CD14-positive monocyte (primary cell): ENCODE results near the gene PPP2R1B. TPM values are rescaled to one million over a fixed set of nuclear protein-coding genes. Genes with fewer than 3 reads are reported as not detected.

Source experiments
- DNase-seq, 3 donors: peaks; one replicate each; pipeline ENCODE4 v3.0.0-alpha.2; 2011 to 2022
- H2AFZ ChIP-seq: 2 replicates; pipeline ENCODE4 v1.6.0; 2012; ENCODE audit warnings: mild to moderate bottlenecking, low read depth, low read length, inconsistent platforms; ENCODE audit not compliant: insufficient read depth, poor library complexity, severe bottlenecking
- H3K27ac ChIP-seq, 2 donors: 1 replicate in 1 of 2; 2 replicates in 1 of 2; pipeline ENCODE4 v1.5.1; 2012 to 2013; ENCODE audit warnings: low read length in 2 of 2, control low read depth in 1 of 2, inconsistent platforms in 1 of 2, low read depth in 1 of 2, mild to moderate bottlenecking in 1 of 2
- H3K27me3 ChIP-seq, 2 donors: one replicate each; pipeline versions ENCODE4 v1.6.0 to v1.6.1; 2011 to 2013; ENCODE audit warnings: low read length in 2 of 2; ENCODE audit not compliant: control insufficient read depth in 2 of 2, insufficient read depth in 2 of 2
- H3K36me3 ChIP-seq, 2 donors: replicated peaks in 1 of 2; 1 replicate in 1 of 2; 2 replicates in 1 of 2; pipeline versions ENCODE4 v1.5.1 to v1.6.1; 2012 to 2013; ENCODE audit warnings: low read length in 2 of 2, control low read depth in 1 of 2, inconsistent platforms in 1 of 2, mild to moderate bottlenecking in 1 of 2; ENCODE audit not compliant: insufficient read depth in 2 of 2, control insufficient read depth in 1 of 2
- H3K4me1 ChIP-seq, 2 donors: 1 replicate in 1 of 2; 2 replicates in 1 of 2; pipeline versions ENCODE4 v1.5.1 to v1.6.1; 2012 to 2013; ENCODE audit warnings: low read length in 2 of 2, control low read depth in 1 of 2, inconsistent platforms in 1 of 2, mild to moderate bottlenecking in 1 of 2, moderate library complexity in 1 of 2; ENCODE audit not compliant: insufficient read depth in 2 of 2, control insufficient read depth in 1 of 2
- H3K4me2 ChIP-seq: replicated peaks from 2 replicates; pipeline ENCODE3; 2012; ENCODE audit warnings: low read length, moderate library complexity, mild to moderate bottlenecking; ENCODE audit not compliant: poor library complexity, severe bottlenecking; ENCODE audit errors: extremely low read depth
- H3K4me3 ChIP-seq, 3 experiments: fragments of 200-600 bp in 1 of 3; sonication (generic) in 1 of 3; replicated peaks in 1 of 3; 1 replicate in 2 of 3; 2 replicates in 1 of 3; pipeline ENCODE4 v1.5.1; 2011 to 2013; ENCODE audit warnings: low read length in 3 of 3, mild to moderate bottlenecking in 3 of 3, control low read depth in 2 of 3, low read depth in 2 of 3, inconsistent platforms in 1 of 3, moderate library complexity in 1 of 3
- H3K79me2 ChIP-seq: 2 replicates; pipeline ENCODE4 v1.6.0; 2012; ENCODE audit warnings: mild to moderate bottlenecking, control low read depth, inconsistent platforms, low read length, moderate library complexity; ENCODE audit not compliant: insufficient read depth
- H3K9ac ChIP-seq: 2 replicates; pipeline ENCODE4 v1.6.0; 2017; ENCODE audit warnings: low read length, mild to moderate bottlenecking; ENCODE audit not compliant: insufficient read depth, poor library complexity, severe bottlenecking
- H3K9me3 ChIP-seq, 2 donors: replicated peaks in 1 of 2; 1 replicate in 1 of 2; 2 replicates in 1 of 2; pipeline versions ENCODE4 v1.5.1 to v1.6.1; 2012 to 2013; ENCODE audit warnings: low read length in 2 of 2, control low read depth in 1 of 2; ENCODE audit not compliant: control insufficient read depth in 1 of 2, insufficient read depth in 1 of 2
- H4K20me1 ChIP-seq: 2 replicates; pipeline ENCODE4 v1.6.0; 2012; ENCODE audit warnings: mild to moderate bottlenecking, low read length, control low read depth, moderate library complexity; ENCODE audit not compliant: insufficient read depth
- H3K27ac Mint-ChIP-seq, 7 donors: one replicate each; pipeline ENCODE4 v1.8.0; 2020; ENCODE audit warnings: mild to moderate bottlenecking in 7 of 7, mixed read lengths in 7 of 7, moderate library complexity in 6 of 7, inconsistent platforms in 2 of 7
- H3K27me3 Mint-ChIP-seq, 3 donors: one replicate each; pipeline ENCODE4 v1.8.0; 2021 to 2022; ENCODE audit warnings: low read depth in 3 of 3, mild to moderate bottlenecking in 3 of 3, mixed read lengths in 3 of 3, moderate library complexity in 3 of 3, inconsistent platforms in 1 of 3
- H3K36me3 Mint-ChIP-seq, 2 donors: one replicate each; pipeline ENCODE4 v1.8.0; 2020; ENCODE audit warnings: mixed read lengths in 2 of 2, inconsistent platforms in 1 of 2, mild to moderate bottlenecking in 1 of 2
- H3K4me1 Mint-ChIP-seq: one replicate; pipeline ENCODE4 v1.8.0; 2020; ENCODE audit warnings: mild to moderate bottlenecking, mixed read lengths
- H3K4me3 Mint-ChIP-seq, 2 donors: one replicate each; pipeline ENCODE4 v1.8.0; 2020; ENCODE audit warnings: mild to moderate bottlenecking in 2 of 2, mixed read lengths in 2 of 2, moderate library complexity in 1 of 2
- H3K9me3 Mint-ChIP-seq, 7 donors: one replicate each; pipeline ENCODE4 v1.8.0; 2020 to 2022; ENCODE audit warnings: mixed read lengths in 7 of 7, mild to moderate bottlenecking in 6 of 7, moderate library complexity in 6 of 7, inconsistent platforms in 2 of 7
- WGBS: methylation state at CpG from one replicate; pipeline ENCODE4 v1.1.5; 2013; ENCODE audit warnings: missing lambda C conversion rate; ENCODE audit not compliant: insufficient coverage; 5-methylcytosine and 5-hydroxymethylcytosine counted together
- intact Hi-C, 2 donors: fragments of 100-400 bp; cut with micrococcal nuclease; formaldehyde crosslinking; loops; one replicate each; pipeline versions ENCODE4 v1.15.0 to v1.15.1; 2023
- polyA plus RNA-seq, 3 donors: library from polyadenylated mRNA; depleted of rRNA in 1 of 3; unstranded in 2 of 3; stranded (reverse) in 1 of 3; fragments of 300-500 nt in 2 of 3; fragments of >200 nt in 1 of 3; fragmentation: Illumina TruSeq in 2 of 3; gene quantifications; 1 replicate in 2 of 3; 2 replicates in 1 of 3; pipeline ENCODE4 v1.2.3, GENCODE V29; 2012 to 2021
- TF ChIP-seq, protein P1 (sequence below): fragments of 200-600 bp; IDR thresholded peaks from one replicate; pipeline ENCODE4 v1.8.0; 2022; ENCODE audit warnings: antibody characterized with exemption, mild to moderate bottlenecking

The PPP2R1B gene
- polyA plus RNA-seq, 3 donors = 5.4 to 16.9 (median 11.2) TPM

DNA sequence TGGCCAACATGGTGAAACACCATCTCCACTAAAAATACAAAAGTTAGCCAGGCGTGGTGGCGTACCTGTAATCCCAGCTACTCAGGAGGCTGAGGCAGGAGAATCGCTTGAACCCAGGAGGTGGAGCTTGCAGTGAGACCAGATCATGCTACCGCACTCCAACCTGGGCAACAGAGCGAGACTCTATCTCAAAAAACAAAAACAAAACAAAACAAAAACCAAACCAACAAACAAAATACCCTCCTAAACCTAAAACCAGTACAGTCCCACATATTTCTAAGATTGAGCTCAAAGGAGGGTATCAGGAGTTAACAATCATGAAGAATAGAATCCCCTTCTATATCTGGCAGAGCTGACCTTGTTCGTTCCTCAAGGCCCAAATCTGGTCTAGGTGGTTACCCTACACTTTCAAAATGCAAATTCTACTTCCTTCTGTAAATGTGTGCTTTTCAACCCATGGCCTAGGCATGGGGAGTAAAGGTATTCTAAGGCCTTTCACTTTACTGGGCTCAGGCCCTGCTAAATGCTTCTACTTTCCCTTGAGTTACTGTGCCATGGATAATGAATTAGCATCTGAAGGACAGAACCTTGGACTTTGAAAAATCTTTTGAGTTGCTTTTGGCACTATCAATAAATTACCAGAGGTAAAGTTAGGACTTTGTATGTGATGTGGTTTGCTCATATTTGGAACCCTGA is 10.4 kb upstream of the PPP2R1B start:
- 95% methylated on average over 3 of the region's 6 CpGs for WGBS
- Mint-ChIP-seq H3K27ac (no peak overlapping the region), H3K4me1 (no peaks in the 10 kb centered on the region), H3K27me3 (no peaks in the 10 kb centered on the region), H3K36me3 (no peaks in the 10 kb centered on the region), H3K4me3 (no peak overlapping the region), H3K9me3 (no peaks in the 10 kb centered on the region)
- intact Hi-C loops = loop anchor here (5.0 to 10.0 kb wide), 3 partner anchors 68 to 189 kb away; partner anchors contain the start of gene SIK2 (in 2 of the 2)
- no peak overlapping the region for H3K4me2 ChIP-seq
- no peaks in the 10 kb centered on the region for H4K20me1 ChIP-seq
- H3K27ac ChIP-seq = no peak overlapping the region
- no peaks in the 10 kb centered on the region for H3K36me3 ChIP-seq
- H3K9ac ChIP-seq = no peak overlapping the region
- H3K27me3 ChIP-seq = no peaks in the 10 kb centered on the region
- H3K9me3 ChIP-seq = no peaks in the 10 kb centered on the region
- H3K4me1 ChIP-seq = no peaks in the 10 kb centered on the region
- no peak overlapping the region for H3K4me3 ChIP-seq
- TF ChIP-seq, protein P1, sequence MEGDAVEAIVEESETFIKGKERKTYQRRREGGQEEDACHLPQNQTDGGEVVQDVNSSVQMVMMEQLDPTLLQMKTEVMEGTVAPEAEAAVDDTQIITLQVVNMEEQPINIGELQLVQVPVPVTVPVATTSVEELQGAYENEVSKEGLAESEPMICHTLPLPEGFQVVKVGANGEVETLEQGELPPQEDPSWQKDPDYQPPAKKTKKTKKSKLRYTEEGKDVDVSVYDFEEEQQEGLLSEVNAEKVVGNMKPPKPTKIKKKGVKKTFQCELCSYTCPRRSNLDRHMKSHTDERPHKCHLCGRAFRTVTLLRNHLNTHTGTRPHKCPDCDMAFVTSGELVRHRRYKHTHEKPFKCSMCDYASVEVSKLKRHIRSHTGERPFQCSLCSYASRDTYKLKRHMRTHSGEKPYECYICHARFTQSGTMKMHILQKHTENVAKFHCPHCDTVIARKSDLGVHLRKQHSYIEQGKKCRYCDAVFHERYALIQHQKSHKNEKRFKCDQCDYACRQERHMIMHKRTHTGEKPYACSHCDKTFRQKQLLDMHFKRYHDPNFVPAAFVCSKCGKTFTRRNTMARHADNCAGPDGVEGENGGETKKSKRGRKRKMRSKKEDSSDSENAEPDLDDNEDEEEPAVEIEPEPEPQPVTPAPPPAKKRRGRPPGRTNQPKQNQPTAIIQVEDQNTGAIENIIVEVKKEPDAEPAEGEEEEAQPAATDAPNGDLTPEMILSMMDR = no peak
- H2AFZ ChIP-seq = no peak overlapping the region
- DNase-seq = no peak
- H3K79me2 ChIP-seq = no peaks in the 10 kb centered on the region

GRCh38 chr11:111774955-111775710 is 8.9 kb upstream of the PPP2R1B start:
- TF ChIP-seq, protein P1 = no peak
- Histone ChIP-seq H3K9ac (no peak overlapping the region), H3K36me3 (no peaks in the 10 kb centered on the region), H2AFZ (no peak overlapping the region), H4K20me1 (no peaks in the 10 kb centered on the region), H3K9me3 (no peaks in the 10 kb centered on the region), H3K4me1 (no peaks in the 10 kb centered on the region), H3K27ac (no peak overlapping the region), H3K4me3 (no peak overlapping the region), H3K79me2 (no peaks in the 10 kb centered on the region), H3K27me3 (no peaks in the 10 kb centered on the region), H3K4me2 (no peak overlapping the region)
- no peaks in the 10 kb centered on the region for H3K4me1 Mint-ChIP-seq
- intact Hi-C loops = loop anchor here (5.0 to 10.0 kb wide), 3 partner anchors 70 to 188 kb away; partner anchors contain the start of gene SIK2 (in 2 of the 2)
- no peaks in the 10 kb centered on the region for H3K9me3 Mint-ChIP-seq
- H3K27me3 Mint-ChIP-seq = no peaks in the 10 kb centered on the region
- no peaks in the 10 kb centered on the region for H3K36me3 Mint-ChIP-seq
- no peak for DNase-seq
- WGBS = 100% methylated on average over 2 of the region's 6 CpGs
- H3K27ac Mint-ChIP-seq = no peak overlapping the region
- H3K4me3 Mint-ChIP-seq = no peak overlapping the region
